Coronary artery (tissue), 2 donors: ENCODE results near the gene UBN1.

ENCODE experiments used
- DNase-seq: peaks from one replicate; pipeline ENCODE4 v3.0.0-alpha.2; 2017; ENCODE audit warnings: low spot score
- H3K27ac ChIP-seq, 2 donors: fragments of 200-600 bp; sonication (generic); one replicate each; pipeline ENCODE4 v1.5.1; 2016 to 2019
- H3K4me3 ChIP-seq: fragments of 200-600 bp; sonication (generic); 2 replicates; pipeline ENCODE4 v1.5.1; 2016; ENCODE audit warnings: mild to moderate bottlenecking, moderate library complexity
- TF ChIP-seq, protein P1 (sequence below): fragments of 200-600 bp; sonication (generic); IDR thresholded peaks from one replicate; pipeline ENCODE4 v1.5.1; 2019; ENCODE audit warnings: antibody characterized with exemption

UBN1 gene

DNA sequence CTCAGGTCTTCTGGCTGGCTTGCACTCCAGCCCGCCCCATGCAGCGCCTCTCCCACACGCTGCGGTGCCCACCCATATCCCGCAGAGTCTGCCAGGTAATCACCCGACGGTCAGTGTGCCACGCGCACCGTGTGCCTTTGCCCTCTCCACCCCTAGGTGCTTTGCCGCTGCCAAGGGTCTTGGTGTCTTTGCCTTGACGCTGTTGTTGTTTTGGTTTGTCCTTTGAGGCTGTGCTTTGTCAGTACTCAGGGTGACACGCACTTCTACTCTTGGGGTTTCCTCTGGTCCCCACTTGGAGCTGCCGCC lies 30.1 kb downstream of the UBN1 start:
- Histone ChIP-seq H3K27ac (no peak overlapping the region), H3K4me3 (no peak overlapping the region)
- DNase-seq: no peak
- TF ChIP-seq, protein P1, sequence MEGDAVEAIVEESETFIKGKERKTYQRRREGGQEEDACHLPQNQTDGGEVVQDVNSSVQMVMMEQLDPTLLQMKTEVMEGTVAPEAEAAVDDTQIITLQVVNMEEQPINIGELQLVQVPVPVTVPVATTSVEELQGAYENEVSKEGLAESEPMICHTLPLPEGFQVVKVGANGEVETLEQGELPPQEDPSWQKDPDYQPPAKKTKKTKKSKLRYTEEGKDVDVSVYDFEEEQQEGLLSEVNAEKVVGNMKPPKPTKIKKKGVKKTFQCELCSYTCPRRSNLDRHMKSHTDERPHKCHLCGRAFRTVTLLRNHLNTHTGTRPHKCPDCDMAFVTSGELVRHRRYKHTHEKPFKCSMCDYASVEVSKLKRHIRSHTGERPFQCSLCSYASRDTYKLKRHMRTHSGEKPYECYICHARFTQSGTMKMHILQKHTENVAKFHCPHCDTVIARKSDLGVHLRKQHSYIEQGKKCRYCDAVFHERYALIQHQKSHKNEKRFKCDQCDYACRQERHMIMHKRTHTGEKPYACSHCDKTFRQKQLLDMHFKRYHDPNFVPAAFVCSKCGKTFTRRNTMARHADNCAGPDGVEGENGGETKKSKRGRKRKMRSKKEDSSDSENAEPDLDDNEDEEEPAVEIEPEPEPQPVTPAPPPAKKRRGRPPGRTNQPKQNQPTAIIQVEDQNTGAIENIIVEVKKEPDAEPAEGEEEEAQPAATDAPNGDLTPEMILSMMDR: no peak

DNA sequence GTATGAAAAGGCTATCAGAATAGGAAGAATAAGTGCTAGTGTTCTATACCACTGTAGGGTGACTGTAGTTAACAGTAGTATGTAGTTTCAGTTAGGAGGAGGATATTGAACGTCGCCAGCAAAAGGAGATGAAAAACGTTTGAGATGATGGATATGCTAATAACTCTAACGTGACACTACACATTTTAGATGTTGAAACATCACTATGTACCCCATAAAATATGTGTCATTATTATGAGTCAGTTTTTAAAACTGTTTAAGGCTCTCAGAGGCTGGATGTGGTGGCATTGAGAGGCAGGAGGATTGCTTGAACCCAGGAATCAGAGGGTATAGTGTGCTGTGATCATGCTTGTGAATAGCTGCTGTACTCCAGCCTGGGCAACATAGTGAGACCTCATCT lies 31.8 kb downstream of the UBN1 start:
- Histone ChIP-seq H3K4me3 (no peak overlapping the region), H3K27ac (no peak overlapping the region)
- DNase-seq: no peak
- TF ChIP-seq, protein P1: no peak

DNA sequence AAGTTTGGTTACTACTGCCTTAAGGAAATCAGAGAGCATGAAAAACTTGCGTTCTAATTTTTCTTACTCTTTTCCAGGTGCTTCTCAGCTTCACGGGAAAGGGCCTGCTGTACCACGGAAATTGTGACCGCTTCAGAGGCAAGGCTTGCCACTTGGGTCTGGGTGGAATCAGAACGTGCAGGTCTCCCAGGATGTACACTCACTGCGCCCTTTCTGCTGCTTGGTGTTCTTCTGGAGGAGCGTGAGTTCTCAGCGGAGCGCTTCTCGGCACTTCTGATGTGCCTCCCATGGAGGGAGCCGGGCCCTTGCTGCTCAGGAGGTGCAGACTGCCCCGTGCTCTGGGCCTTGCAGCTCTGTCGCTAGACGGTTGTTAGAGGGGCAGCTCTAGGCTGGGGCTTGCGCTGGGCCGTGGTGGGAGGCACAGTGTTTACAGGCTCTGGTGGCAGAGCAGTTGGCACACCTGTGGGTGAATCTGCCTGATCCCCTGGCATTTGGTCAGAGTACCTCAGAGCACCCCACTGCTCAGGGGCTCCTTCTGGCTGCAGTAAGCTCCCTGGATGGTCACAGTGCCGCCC lies 32.8 kb downstream of the UBN1 start:
- no peak overlapping the region for H3K4me3 ChIP-seq
- TF ChIP-seq, protein P1: no peak
- DNase-seq: no peak
- H3K27ac ChIP-seq: no peak overlapping the region

DNA sequence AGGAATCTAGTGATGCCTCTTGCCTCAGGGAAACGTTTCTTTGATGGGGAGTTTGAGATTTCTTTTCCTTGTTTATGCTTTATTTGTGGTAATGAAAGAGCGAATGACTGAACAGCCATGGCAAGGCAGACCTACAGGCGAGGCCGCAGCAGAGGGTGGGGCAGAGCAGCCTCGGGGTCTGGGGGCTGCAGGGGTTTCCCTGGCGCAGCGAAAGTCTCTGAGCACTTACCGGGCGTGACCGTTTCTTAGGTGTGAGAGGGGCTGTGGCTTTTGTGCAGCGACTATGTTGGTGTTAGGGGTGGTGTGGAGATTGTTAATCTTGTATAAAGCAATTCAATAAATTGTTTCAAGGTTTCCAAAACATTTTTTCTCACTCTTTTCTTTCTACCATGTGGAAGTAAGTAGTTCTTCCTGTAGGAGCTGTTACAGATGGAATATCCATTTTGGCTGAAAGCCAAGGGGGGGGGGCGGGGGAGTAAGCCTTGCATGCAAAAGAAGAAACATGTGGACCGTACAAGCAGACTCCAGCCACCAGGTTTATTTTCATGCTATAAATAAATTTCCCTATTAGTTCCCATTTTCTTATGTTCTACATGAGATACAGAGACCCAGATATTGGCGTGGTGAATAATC lies 34.8 kb downstream of the UBN1 start:
- TF ChIP-seq, protein P1: no peak
- no peak for DNase-seq
- Histone ChIP-seq H3K27ac (no peak overlapping the region), H3K4me3 (no peak overlapping the region)

DNA sequence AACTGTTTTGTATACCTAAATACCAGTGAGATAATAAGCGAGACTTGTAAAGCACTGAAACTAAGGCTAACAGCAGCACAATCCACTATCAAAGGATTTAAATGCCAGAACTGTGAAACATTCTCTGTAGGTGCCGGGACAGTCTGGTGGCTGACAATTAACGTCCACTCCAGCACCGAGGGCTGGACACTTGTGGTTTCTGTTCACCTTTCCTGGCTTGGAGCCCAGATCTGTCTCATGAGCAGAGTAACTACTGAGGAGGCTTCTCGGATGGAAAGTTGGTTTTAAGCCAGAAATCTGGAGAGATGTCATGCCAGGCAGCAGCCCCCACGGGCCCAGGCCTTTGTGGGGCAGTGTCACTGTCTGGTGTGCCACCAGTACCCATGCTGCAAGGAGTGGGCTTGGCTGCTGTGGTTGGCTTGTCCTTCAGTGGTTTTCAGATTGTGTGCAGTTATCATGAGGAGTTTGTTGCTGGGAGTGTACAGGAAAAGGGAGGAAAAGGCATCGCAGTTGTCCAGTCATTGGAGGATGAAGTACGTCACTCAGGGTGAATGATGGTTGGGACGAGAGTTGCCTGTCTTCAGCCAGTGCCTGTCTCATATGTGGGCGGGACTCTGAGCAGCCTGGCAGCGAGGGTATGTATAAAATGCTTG lies 35.5 kb downstream of the UBN1 start:
- DNase-seq: no peak
- no peak overlapping the region for H3K27ac ChIP-seq
- TF ChIP-seq, protein P1: no peak

DNA sequence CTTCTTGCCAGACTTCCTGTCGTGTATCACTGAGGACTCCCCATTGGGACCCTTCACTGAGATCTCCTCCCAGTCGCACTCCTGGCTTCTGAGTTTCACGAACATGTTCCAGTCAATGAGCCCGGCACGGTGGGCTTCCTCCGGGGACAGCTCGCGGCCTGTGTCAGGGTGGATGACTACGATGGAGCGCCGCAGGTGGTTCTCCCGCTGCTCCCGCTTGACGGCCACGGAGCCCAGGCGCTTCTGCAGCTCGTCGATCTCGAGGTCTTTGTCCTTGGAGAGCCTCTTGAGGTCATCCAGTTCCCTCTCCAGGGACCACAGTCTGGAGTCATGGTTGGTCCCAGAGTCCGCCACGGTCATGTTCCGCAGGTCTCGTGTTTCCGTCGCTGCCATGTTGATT lies 36.2 kb downstream of the UBN1 start:
- H3K4me3 ChIP-seq: no peak overlapping the region
- TF ChIP-seq, protein P1: no peak
- DNase-seq: no peak
- H3K27ac ChIP-seq: no peak overlapping the region

More for the DNA sequence above, 35.5 kb downstream of the UBN1 start:
- H3K4me3 ChIP-seq: no peak overlapping the region

DNA sequence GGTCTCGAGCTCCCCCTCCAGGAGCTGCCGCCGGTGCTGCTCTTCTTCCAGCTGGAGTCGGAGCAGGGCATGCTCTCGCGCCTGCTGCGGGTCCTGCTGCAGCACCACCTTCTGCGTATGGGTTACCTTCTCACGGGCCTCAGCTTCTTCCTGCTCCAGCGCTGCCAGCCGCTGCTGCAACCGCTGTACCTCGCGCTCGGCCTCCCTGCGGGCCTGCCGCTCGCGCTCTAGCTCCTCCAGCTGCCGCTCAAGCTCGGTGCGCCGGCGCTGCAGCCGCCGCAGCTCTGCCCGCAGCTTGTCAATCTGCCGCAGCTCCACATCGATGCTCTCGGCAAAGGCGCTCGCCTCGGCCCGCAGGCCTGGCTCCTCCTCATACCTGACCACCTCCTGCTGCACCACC lies 36.9 kb downstream of the UBN1 start:
- DNase-seq: no peak
- Histone ChIP-seq H3K27ac (no peak overlapping the region), H3K4me3 (no peak overlapping the region)
- TF ChIP-seq, protein P1: no peak
